BLaER1 treated with 17β-estradiol and CSF1 and Interleukin-3, amounts not matched to agents 10 nM and 100 nM (cell line): ENCODE data around the gene LRIT2.

Source experiments
- H3K27ac ChIP-seq, 11 experiments: shearing (Covaris generic); formaldehyde crosslinking; 2 replicates each; pipeline ENCODE4 v1.8.1; 2022
- H3K27me3 ChIP-seq, 11 experiments: shearing (Covaris generic); formaldehyde crosslinking; 2 replicates each; pipeline ENCODE4 v1.8.1; 2022
- H3K36me3 ChIP-seq, 11 experiments: shearing (Covaris generic); formaldehyde crosslinking; 2 replicates each; pipeline ENCODE4 v1.8.1; 2022
- H3K4me1 ChIP-seq, 10 experiments: shearing (Covaris generic); formaldehyde crosslinking; 2 replicates each; pipeline ENCODE4 v1.8.1; 2022
- H3K4me2 ChIP-seq, 11 experiments: shearing (Covaris generic); formaldehyde crosslinking; 2 replicates each; pipeline ENCODE4 v1.8.1; 2022
- H3K4me3 ChIP-seq, 10 experiments: shearing (Covaris generic); formaldehyde crosslinking; 2 replicates each; pipeline ENCODE4 v1.8.1; 2022
- H3K9ac ChIP-seq, 11 experiments: shearing (Covaris generic); formaldehyde crosslinking; 2 replicates each; pipeline ENCODE4 v1.8.1; 2022
- H3K9me3 ChIP-seq, 11 experiments: shearing (Covaris generic); formaldehyde crosslinking; replicated peaks in 1 of 11; 2 replicates each; pipeline ENCODE4 v1.8.1; 2022
- H4K20me1 ChIP-seq, 11 experiments: shearing (Covaris generic); formaldehyde crosslinking; 2 replicates each; pipeline ENCODE4 v1.8.1; 2022
- Cebpa-rat ChIP-seq, 11 experiments: shearing (Covaris generic); IDR thresholded peaks; 2 replicates each; pipeline ENCODE4 v1.8.1; 2022

The LRIT2 gene

DNA sequence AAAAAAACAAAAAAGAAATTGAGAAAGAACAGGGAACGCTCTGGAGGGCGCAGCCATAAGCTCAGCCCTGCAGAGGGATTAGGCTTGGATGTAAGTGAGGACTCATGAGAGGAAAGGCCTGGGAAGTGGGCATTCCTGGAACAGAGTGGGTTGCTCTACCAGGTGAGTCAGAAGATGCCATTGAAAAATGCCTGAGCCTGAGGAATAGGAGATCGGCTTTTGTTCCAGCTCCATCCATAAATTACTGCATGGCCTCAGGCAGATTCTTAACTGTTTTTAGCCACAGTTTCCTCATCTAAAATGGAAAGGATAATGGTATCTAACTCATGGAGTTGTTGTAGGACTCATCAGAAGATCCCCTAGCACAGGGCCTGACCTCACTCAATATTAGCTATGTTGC, 18.4 kb upstream of the LRIT2 start:
- Histone ChIP-seq H3K36me3 (no peaks in the 10 kb centered on the region), H3K4me3 (no peak overlapping the region), H3K9ac (no peak overlapping the region), H3K27me3 (no peaks in the 10 kb centered on the region), H3K4me2 (no peak overlapping the region), H3K9me3 (no peaks in the 10 kb centered on the region), H4K20me1 (no peaks in the 10 kb centered on the region), H3K27ac (no peak overlapping the region), H3K4me1 (no peaks in the 10 kb centered on the region)
- TF ChIP-seq Cebpa-rat (IDR thresholded peaks at IDR 0.05) = no peak

DNA sequence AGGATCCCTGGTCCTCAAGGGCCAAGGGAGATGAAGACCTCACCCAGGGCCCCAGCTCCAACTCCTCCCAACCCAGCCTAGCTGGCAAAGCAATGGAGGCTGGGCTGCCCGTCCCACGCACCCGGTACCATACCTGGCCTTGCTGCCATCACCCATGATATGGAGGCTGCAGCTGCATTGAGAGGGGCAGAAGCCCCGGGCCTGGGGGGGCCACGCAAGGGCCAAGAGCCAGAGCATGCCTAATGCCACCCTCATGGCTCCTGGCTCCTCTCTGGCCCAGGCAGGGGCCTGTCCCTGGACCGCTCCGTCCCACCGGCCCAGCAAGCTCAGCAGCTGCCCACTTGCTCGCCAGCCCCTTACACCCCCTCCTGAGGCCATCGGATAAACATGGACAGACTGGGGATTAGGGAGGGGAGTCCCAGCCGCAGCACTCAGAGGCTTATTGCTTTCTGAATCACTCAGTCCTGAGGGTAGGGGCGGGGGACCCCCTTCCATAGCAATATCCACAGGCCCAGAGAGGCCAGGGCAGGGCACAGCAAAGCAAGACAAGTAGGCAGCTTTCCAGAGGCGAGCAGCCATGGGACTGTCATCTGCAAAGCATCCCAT, 15.9 kb upstream of the LRIT2 start, which contains the start of gene LRIT1:
Gene LRIT1, minus strand, starts transcription at position 362 of the 606 bp plus-strand sequence. Its CDS starts 107 bp downstream, at position 255.
- TF ChIP-seq Cebpa-rat (IDR thresholded peaks at IDR 0.05) = no peak
- no peaks in the 10 kb centered on the region for H4K20me1 ChIP-seq
- H3K27ac ChIP-seq = no peak within 1 kb of the TSS
- H3K9ac ChIP-seq = no peak within 1 kb of the TSS
- H3K36me3 ChIP-seq = no peaks in the 10 kb centered on the region
- no peaks in the 10 kb centered on the region for H3K27me3 ChIP-seq
- H3K4me3 ChIP-seq = no peak within 1 kb of the TSS
- peaks cover 0 to 9% (median 6%) of the 10 kb centered on the region in 11 experiments; a peak in 8 of 22 replicates for H3K9me3 ChIP-seq
- H3K4me1 ChIP-seq = no peaks in the 10 kb centered on the region
- no peak within 1 kb of the TSS for H3K4me2 ChIP-seq

DNA sequence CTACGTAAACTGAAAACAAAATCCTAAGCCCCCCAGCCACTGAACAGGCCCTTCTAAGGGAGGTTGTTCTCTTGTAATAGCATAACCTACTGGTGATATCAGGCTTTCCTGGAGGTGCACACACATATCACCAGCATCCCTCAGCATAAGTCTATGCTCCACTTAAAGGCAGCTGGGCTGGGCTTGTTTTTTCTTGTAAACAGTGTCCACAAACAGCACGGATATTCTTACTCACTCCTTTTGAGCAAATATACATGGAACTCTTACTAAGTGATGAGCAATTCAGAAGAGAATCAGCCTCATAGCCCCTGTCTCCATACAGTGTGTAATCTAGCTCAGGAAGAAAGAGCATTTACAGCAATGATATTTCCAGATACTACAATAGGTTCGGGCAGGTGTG, 13.6 kb upstream of the LRIT2 start:
- no peak overlapping the region for H3K9ac ChIP-seq
- no peak overlapping the region for H3K27ac ChIP-seq
- H3K27me3 ChIP-seq = no peaks in the 10 kb centered on the region
- H3K36me3 ChIP-seq = no peaks in the 10 kb centered on the region
- no peak overlapping the region for H3K4me3 ChIP-seq
- H3K9me3 ChIP-seq = peaks cover 0 to 9% (median 6%) of the 10 kb centered on the region in 11 experiments; a peak in 8 of 22 replicates
- no peaks in the 10 kb centered on the region for H3K4me1 ChIP-seq
- H4K20me1 ChIP-seq = no peaks in the 10 kb centered on the region
- no peak for TF ChIP-seq Cebpa-rat (IDR thresholded peaks at IDR 0.05)
- H3K4me2 ChIP-seq = no peak overlapping the region

DNA sequence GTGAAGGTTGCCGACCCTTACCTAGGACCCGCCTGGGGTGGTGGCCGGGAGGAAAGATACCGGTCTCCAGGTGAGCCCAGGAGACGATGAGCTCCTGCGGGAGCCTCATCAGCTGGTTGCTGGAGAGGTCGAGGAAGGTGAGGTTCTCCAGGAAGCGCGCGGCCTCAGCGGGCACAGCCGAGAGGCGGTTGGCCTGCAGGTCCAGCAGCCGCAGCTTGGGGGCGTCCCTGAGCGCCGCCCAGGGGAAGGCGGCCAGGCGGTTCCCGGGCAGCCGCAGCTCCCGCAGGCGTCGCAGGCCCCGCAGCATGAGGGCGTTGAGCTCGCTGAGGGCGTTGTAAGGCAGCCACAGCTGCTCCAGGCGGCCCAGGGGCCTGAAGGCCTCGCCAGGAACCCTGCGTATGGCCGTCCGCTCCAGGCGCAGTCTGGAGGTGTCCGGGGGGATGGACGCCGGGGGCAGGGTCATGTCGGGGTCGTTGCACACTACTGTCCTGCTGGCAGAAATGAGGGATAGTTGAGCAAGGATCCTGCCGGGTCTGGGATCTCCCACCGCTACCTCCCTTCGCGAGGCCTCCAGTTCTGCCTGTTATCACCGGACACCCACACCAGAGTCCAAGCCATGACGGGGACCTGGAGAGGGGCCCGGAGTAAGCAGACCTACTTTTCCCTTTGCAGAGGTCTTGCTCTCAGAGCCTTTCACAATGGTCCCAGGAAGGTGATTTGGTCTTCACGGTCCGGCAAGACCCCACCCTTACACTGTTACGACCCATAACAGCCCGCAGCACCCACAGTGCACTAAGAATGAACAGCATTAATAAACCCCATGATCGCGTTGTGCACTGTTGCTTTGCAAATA, 12.1 kb upstream of the LRIT2 start:
- Histone ChIP-seq H3K9ac (no peak overlapping the region), H3K4me2 (no peak overlapping the region), H4K20me1 (no peaks in the 10 kb centered on the region), H3K36me3 (no peaks in the 10 kb centered on the region), H3K27me3 (no peaks in the 10 kb centered on the region), H3K9me3 (peaks cover 0 to 9% (median 6%) of the 10 kb centered on the region in 11 experiments; a peak in 8 of 22 replicates), H3K4me1 (no peaks in the 10 kb centered on the region), H3K27ac (no peak overlapping the region), H3K4me3 (no peak overlapping the region)
- TF ChIP-seq Cebpa-rat (IDR thresholded peaks at IDR 0.05) = no peak

DNA sequence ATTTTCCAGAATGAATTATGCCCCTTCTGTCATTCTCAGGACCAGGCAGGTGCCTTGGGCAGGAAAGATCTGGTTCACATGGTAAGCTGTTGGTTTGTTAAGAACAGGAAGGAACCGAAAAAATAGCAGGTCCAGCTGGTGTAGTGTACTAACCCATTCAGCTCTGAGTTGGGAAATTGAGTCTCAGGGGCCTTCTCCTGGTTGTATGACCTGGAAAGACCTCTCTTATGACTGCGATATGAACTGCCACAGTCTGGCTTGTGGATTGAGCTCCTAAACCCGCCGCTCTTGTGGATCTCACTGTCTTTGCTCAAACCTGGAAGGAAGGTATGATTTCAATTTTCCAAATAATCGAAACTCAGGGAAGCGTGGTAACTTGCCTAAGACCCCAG, 11.5 kb upstream of the LRIT2 start:
- H3K36me3 ChIP-seq = no peaks in the 10 kb centered on the region
- H3K4me2 ChIP-seq = no peak overlapping the region
- no peaks in the 10 kb centered on the region for H3K4me1 ChIP-seq
- no peak overlapping the region for H3K27ac ChIP-seq
- no peak overlapping the region for H3K4me3 ChIP-seq
- H3K9me3 ChIP-seq = peaks cover 0 to 9% (median 6%) of the 10 kb centered on the region in 11 experiments; a peak in 8 of 22 replicates
- TF ChIP-seq Cebpa-rat (IDR thresholded peaks at IDR 0.05) = no peak
- H4K20me1 ChIP-seq = no peaks in the 10 kb centered on the region
- no peaks in the 10 kb centered on the region for H3K27me3 ChIP-seq
- H3K9ac ChIP-seq = no peak overlapping the region

DNA sequence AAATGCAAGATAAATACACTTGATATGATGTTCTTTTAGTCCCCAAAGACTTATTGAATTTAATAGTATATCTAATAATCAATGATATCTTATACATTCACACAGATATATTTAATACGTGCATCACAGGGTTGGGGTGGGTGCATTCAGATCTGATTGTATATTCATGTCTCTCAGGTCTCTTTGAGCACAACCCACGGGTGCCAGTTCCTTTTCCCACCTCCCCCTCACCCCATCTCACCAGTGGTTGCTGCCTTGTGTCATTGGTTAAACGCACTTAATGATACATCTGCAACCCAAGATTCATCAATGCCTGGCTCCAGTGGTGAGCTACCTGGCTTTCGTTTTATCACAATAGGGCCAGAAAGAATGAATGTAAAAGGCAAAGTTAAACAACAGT, 9.8 kb upstream of the LRIT2 start:
- Histone ChIP-seq H4K20me1 (no peaks in the 10 kb centered on the region), H3K36me3 (no peaks in the 10 kb centered on the region), H3K4me1 (no peaks in the 10 kb centered on the region), H3K4me2 (no peak overlapping the region), H3K4me3 (no peak overlapping the region), H3K9ac (no peak overlapping the region), H3K9me3 (peaks cover 0 to 9% (median 6%) of the 10 kb centered on the region in 11 experiments; a peak in 8 of 22 replicates), H3K27me3 (no peaks in the 10 kb centered on the region), H3K27ac (no peak overlapping the region)
- TF ChIP-seq Cebpa-rat (IDR thresholded peaks at IDR 0.05) = no peak

DNA sequence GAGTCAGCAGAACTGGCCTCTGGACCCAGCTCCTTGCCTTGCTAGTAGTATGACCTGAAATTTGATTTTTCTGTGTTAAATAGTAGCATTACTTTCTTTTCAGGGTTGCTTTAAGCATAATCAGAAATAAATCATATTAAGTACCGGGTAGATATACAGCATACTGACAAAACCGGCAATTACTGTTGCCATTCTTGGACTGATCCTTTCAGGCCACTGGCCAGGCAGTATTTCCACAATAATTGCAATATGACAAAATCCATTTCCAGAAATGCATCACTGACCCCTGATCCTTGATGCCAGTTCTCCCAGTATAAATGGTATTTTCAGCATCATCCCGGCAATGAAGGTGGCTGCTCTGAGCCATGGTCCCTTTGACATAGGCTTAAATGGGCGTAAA, 9.1 kb upstream of the LRIT2 start:
- Histone ChIP-seq H4K20me1 (no peaks in the 10 kb centered on the region), H3K27ac (no peak overlapping the region), H3K27me3 (no peaks in the 10 kb centered on the region), H3K4me3 (no peak overlapping the region), H3K4me1 (no peaks in the 10 kb centered on the region), H3K36me3 (no peaks in the 10 kb centered on the region), H3K9ac (no peak overlapping the region), H3K4me2 (no peak overlapping the region), H3K9me3 (peaks cover 0 to 9% (median 6%) of the 10 kb centered on the region in 11 experiments; a peak in 8 of 22 replicates)
- TF ChIP-seq Cebpa-rat (IDR thresholded peaks at IDR 0.05) = no peak

DNA sequence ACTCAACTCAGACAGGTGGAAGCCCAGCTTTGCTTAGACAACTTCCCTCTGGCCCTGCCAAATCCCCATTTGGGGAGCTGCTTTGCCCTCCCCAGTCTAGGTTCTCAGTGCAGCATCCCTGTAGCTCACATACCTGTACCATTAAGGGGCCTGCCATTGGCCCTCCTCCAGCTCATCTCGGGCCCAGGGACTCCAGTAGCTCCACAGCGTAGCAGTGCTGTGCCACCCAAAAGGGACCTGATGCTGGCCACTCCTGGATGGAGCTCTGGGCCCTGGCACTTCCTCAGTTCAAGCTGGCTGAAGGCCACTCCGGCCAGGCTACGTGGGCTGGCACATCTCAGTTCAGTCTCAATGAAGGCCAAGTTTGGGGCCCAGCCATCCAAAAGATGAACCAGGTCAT, 8.6 kb upstream of the LRIT2 start:
- Histone ChIP-seq H4K20me1 (no peaks in the 10 kb centered on the region), H3K9ac (no peak overlapping the region), H3K4me1 (no peaks in the 10 kb centered on the region), H3K36me3 (no peaks in the 10 kb centered on the region), H3K27me3 (no peaks in the 10 kb centered on the region), H3K27ac (no peak overlapping the region), H3K4me2 (no peak overlapping the region), H3K4me3 (no peak overlapping the region), H3K9me3 (peaks cover 0 to 12% (median 6%) of the 10 kb centered on the region in 11 experiments; a peak in 8 of 22 replicates)
- no peak for TF ChIP-seq Cebpa-rat (IDR thresholded peaks at IDR 0.05)

DNA sequence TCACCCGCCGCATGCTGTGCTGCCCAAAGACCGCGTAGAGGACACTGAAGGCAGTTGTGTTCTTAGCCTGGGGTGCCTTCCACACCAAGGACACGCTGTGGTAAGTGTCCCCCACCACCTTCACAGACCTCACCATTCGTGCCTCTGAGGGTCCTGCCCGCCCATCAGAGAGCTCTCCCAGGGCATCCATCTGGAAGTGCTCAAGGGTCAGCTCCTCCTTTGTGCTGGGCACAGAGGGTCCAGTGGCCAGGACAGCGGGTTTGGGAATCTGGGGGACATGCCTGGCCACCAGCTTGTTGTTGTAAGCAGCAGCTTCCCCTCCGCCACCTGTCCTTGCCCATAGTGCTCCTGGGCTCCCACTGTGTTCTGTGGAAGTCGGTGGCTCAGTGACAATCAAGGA, 7.0 kb upstream of the LRIT2 start:
- Histone ChIP-seq H3K27ac (no peak overlapping the region), H3K27me3 (no peaks in the 10 kb centered on the region), H3K4me2 (no peak overlapping the region), H4K20me1 (no peaks in the 10 kb centered on the region), H3K9me3 (peaks cover 0 to 13% (median 4%) of the 10 kb centered on the region in 11 experiments; a peak in 9 of 22 replicates), H3K9ac (no peak overlapping the region), H3K4me3 (no peak overlapping the region), H3K4me1 (no peaks in the 10 kb centered on the region), H3K36me3 (no peaks in the 10 kb centered on the region)
- TF ChIP-seq Cebpa-rat (IDR thresholded peaks at IDR 0.05) = no peak
